ENCODE results near the gene RCCD1.

- TF ChIP-seq CTCF (IDR thresholded peaks at IDR 0.05) (no peak), POLR2A (IDR thresholded peaks at IDR 0.05) (no peak)
Measured at GRCh38 chr15:90967206-90967605, 12.5 kb downstream of the RCCD1 start.

Data from prostate gland (tissue), 2 donors.